ENCODE measurements around the gene COPG2.
"Not testable (repeated sequence)": the region's sequence is repeated elsewhere in the genome, so short reads cannot be mapped to it uniquely, and the experiment has no call there.

Gene COPG2, protein sequence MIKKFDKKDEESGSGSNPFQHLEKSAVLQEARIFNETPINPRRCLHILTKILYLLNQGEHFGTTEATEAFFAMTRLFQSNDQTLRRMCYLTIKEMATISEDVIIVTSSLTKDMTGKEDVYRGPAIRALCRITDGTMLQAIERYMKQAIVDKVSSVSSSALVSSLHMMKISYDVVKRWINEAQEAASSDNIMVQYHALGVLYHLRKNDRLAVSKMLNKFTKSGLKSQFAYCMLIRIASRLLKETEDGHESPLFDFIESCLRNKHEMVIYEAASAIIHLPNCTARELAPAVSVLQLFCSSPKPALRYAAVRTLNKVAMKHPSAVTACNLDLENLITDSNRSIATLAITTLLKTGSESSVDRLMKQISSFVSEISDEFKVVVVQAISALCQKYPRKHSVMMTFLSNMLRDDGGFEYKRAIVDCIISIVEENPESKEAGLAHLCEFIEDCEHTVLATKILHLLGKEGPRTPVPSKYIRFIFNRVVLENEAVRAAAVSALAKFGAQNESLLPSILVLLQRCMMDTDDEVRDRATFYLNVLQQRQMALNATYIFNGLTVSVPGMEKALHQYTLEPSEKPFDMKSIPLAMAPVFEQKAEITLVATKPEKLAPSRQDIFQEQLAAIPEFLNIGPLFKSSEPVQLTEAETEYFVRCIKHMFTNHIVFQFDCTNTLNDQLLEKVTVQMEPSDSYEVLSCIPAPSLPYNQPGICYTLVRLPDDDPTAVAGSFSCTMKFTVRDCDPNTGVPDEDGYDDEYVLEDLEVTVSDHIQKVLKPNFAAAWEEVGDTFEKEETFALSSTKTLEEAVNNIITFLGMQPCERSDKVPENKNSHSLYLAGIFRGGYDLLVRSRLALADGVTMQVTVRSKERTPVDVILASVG

DNA sequence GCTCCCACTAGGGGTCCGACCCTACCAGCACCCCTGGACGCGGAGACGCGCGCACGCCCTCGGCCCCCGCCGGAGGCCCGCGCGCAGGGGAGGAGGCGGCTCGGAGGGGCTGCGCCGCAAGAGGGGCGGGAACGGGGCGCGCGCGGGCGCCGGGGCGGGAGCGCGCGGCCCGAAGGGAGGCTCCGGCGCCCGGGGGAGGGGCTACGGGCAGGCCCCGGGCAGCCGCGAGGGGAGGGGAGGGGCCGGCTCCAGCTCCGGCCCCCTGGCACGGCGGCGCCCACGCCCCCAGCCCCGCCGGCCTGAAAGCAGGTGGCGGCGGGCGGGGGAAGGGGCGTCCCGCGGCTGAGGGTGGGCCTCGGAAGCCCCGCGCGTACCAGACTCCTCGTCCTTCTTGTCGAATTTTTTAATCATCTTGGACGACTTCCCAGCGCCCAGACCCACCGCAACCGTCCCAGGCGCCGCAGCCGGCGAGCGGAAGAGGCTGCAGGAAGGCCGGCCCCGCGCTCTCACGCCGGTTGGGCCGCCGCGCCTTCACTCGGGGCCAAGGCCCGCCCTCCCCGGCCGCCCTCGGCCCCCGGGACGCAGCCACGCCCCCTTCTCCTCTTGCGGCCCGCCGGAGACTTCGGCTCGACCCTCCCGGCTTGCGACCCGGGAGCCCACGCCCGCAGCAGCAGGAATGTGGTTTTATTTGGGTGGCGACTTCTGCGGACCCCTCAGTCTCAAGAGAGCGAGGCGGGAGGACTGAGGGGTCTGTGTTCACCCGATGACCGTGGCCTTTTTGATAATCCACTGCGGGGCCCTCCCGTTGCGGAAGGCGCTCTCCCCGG, at the start of gene COPG2:
Gene COPG2 (minus strand): TSS at position 491 of the 827 bp plus-strand sequence. CDS start 80 bp downstream, at position 411.
- DNase-seq: peak; percentile 54

DNA sequence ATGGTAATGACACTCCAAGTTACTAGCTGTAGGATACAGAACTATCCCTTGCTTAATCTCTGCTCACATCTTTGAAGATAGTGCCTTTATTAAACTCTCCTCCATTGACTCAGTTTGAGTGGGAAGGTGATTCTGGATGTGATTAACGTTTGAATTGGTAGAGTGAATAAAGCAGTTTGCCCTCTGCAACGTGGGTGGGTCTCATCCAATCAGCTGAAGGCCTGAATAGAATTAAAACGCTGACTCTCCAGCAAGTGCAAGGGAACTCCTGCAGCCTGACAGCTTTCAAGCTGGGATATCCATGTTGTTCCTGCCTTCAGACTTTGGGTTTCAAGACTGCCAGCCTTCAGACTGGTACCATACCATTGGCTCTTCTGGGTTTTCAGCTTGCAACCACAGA, 43.9 kb upstream of the COPG2 start:
- DNase-seq: no peak

DNA sequence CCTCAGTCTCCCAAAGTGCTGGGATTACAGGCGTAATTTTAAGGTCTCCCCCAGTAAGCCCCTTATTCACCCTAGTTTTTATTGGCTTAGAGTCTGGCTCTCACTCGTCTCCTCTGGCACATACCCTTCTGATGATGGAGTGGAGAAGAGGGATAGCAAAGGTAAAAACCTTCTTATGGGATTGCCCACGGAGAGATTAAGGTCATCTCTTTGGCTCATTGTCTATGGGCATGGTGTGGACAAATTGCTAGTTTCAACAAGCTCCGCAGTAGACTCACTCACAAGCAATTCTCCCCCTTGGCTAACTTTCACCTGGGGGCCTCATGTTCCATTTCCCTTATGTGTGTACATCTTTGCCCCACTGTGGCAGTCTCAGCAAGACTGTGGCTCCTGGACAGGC, 40.2 kb upstream of the COPG2 start:
- DNase-seq: no peak

DNA sequence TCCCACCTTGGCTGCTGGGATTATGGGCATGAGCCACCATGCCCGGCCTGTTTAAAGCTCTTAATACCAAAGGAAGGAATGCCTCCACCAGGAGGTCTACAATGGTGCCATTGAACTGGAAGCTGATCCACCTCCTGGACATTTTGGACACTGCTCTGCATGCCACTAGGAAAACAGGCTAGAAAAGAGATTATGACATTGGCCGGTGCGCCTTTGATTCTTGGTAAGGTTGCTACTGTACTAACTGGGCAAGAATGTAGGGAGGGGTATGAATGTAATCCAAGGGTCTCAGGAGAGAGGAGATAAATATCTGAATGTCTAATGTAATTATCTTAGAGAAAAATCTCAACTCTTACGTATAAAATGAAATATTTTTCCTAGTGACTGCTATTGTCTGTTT, 39.5 kb upstream of the COPG2 start:
- no peak for DNase-seq

DNA sequence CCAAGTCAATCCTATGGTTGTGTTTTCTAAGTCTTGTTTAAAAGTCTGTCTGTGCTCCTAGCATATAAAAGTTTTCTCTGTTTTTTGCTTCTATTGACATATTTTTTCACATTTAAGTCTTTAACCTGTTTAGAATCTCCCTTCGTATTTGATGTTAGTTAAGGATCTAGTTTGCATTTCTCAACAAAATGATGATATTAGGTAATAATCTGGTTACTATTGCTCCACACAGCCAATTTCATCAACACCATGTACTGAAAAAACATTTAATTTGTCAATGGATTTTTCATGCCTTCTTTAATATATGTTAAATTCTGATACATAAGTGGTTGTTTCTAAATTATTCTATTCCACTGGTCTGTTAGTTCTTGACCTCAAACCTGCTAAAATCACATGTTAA, 35.3 kb upstream of the COPG2 start:
- no peak for DNase-seq

DNA sequence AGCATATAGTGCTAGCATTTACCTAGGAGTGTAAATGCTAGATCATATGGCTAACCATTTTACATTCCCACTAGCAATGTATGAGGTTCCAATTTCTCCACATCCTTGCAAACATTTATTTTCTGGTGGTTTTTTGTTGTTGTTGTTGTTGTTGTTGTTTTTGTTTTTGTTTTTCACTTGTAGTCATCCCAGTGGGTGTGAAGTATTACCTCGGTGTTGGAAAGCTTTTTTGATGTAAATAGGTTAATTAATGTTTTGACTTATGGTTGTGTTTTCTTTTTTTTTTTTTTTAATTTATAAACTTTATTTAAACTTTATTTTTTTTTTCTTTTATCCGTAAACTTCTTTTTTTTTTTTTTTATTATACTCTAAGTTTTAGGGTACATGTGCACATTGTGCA, 33.1 kb upstream of the COPG2 start:
- no peak for DNase-seq

DNA sequence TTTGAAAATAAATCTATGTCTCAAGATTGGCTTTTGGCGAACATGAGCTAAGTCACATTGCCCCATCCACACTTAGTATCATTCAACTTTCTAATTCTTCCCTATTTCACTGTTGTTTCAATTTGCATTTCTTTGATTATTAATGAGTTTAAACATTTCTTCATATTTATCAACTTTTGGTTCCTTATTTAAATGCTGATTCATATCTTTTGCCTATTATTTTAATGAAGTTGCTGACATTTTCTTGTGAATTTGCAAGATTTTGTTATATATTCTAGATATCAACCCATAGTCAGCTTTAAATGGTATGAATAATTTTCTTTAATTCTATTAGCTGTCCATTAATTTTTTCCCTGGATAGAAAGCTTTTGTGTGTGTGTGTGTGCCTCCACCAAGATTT, 32.2 kb upstream of the COPG2 start:
- DNase-seq: no peak

DNA sequence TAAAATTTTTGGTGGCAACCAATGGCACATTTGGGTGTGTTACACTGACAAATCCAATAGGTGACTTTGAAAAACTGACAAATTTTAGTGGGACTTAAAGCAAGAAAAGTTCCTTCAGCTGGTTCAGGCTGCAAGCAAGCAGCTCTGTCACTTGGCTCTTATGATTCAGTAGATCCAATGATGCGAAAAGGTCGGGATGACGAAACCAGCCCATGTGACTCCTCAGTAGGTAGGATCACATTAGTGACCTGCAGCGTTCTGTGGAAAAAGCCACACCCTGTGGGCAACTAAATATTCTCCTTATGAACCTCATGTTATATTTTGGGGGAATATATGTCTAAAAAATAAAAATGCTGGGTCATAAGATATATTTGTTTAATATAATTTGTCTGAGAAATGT, 31.1 kb upstream of the COPG2 start:
- DNase-seq: no peak

DNA sequence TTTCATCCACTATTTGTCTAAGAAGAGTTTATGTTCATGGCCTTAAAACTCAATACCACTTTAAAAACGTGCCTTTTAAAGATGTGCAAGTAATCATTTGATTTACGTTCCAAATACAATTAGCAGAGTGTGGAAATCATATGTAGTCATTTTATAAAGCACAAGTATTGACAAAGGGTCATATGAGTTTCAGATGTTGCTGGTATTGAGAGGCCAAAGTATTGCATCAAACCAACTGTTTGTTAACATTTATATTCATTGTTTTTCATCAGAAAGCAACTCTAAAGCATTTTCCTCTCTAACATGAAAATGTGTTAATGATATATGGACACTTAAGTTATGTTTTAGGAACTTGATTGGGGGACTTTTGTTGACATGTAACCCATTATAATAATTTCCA, 29.3 kb upstream of the COPG2 start:
- no peak for DNase-seq

DNA sequence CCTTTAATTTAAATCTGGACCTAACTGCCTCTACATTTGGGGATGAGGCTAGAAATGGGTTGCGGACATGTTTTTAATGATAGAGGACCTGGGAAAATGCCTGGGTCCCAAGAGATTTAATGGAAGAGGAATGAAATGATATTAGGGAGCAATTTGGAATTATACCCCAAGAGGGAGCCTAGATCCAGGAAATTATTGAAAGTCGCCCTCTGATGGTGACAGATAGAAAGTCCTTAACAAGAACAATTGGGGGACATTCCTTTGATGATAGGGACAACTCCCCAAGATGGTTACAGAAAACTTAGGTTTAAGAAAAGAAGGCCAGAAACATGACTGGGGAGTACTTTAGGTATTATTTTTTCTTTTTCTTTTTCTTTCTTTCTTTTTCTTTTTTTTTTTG, 27.3 kb upstream of the COPG2 start:
- no peak for DNase-seq

DNA sequence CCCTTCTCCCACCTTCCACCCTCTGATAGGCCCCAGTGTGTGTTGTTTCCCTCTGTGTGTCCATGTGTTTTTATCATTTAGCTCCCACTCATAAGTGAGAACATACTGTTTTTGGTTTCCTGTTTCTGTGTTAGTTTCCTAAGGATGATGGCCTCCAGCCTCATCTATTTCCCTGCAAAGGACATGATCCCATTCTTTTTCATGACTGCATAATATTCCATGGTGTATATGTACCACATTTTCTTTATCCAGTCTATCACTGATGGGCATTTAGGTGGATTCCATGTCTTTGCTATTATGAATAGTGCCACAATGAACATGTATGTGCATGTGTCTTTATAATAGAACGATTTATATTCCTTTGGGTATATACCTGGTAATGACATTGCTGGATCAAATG, 23.8 kb upstream of the COPG2 start:
- DNase-seq: not testable (repeated sequence)

DNA sequence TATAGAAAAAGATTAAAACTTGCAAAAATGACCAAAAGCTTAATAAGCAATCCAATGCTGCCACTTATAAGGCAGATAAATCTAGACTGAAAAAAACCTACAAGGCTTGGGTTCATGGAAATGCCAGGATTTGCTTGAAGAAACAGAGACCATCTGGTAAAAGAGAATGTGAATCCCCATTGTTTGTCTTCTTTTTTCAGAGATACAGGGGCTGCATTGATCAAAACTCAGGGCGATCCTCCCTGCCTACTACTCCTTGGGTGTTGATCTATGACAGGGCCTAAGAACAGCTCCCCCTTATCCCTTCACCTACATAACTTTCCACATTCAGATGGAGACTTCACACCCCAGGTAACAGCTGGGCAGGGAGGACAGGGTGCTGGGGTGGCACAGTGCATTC, 21.1 kb upstream of the COPG2 start:
- DNase-seq: no peak

DNA sequence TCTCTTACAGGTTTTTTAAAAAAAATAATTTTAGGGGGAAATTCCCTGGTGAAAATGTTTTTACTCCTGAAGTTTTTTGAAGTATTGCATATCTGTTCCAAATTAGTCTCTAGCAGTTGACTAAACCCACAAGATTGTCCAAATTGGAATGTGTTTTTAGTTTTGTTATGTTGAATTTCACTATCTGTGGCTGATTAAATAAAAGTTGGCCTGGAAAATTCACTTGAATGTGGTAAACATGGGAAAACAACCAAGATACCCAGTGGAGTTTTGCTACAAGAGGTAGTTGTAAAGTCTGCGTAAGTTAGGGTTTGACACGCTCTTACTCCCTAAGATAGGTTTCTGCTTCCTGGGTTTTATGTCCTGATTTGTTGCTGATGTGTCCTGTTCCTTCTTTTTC, 14.5 kb upstream of the COPG2 start:
- no peak for DNase-seq

DNA sequence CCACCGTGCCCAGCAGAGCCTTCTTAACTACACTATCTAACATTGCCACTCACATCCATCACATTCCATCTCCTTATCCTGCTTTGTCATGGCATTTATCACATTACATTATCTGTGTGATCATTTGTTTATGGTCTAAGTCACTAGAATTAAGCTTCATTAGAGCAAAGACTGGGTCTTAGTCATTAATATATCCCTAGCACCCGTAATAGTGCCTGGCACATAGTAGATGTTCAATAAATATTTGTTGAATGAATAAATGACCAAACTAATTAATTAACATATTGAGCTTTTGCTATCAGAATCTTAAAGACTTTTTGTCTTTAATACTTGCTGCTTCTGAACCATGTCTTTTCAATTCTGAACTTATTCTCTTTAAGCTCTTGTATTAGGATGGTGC, 5.9 kb upstream of the COPG2 start:
- DNase-seq: no peak

DNA sequence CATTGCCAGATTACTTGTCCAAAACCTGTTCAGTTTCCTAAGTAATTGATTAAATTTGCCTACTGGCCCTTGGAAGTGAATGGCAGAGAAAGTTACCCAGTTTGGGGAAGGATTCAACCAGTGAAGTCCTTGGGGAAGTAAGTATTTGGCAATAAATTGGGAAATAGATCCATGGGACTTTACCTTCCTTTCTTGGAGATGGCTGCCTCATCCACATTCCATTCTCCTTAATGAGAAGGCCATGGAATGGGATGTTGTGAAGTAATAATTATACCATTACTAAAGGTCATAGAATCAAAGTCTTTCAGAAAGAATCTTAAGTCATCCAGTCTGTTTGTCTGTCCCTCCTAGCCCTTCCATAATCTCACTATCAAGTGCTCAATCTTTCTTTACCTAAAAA, 4.5 kb upstream of the COPG2 start:
- no peak for DNase-seq

DNA sequence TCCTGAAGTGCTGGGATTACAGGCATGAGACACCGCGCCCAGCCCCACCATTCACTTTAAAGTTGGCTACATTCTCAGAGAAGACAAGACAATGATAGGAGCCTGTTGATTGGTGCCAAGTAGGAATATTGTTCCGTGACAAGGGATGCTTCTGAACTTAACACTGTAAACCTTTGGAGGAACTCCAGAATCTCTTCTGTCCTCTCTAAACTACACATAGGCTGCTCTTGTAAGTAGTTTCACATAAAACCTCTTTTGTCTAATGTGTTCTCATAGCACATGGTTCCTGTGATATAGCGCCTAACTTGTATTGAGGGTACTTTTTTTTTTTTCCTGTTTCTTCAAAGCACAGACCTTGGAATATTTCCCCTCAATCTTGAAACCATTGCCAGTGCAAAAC, 3.6 kb upstream of the COPG2 start:
- no peak for DNase-seq

DNA sequence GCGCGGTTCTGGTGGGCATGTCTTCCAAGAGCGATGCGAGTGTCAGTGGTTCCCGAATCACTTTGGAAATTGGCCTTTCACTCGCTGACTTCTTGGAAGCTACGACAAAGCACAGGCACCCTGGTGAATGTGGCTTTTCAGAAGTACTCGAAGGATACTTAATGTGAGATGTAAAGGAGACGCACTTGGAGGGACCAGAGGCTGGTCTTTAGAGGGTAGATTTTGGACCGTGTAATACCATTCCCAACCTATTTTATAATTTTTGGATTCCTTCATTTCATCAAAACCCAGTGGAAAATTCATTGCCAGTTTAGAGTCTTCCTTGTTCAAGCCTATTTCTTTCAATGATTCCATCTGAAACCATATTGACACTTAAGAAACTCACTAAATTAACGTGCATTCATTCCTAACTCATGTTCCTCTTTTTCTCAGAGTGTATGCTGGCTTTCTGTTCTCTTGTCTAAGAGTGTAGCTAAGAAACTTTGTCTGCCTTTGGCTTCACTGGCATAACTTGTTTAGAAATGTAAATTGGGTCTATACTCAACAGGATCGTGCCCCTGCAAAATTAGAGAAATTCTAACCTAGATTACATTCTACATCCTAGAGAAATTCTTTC, 645 bp upstream of the COPG2 start:
- DNase-seq: no peak

DNA sequence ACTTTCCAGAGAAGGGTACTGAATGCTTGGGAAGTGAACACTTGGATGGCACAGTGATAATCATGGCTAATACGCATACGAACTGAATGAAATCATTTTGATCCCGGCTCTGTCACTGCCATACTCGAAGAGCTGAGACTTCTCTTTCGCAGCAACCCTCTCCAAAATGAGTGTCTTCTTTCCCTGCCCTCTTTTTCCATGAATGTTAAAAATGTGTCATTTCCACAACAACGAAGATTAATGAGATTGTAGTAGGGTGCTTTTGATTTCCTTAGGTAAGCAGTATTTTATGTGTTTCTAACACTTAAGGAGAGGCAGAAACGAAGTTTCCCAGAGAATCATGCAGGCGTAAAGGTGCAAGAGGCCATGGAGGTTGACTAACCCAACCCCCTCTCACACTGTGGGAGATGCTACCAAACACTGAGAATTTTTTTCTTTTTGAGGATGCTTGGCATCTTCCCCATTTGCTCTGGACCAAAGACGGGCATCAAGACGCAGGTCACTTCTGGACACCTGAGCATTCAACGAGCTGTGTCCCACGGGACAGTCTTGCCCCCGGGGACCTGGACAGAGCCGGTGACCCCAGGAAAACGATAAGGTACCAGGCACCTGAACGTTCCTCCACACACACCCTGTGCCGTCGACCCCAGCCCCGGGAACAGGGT, 823 bp downstream of the COPG2 start:
- no peak for DNase-seq

DNA sequence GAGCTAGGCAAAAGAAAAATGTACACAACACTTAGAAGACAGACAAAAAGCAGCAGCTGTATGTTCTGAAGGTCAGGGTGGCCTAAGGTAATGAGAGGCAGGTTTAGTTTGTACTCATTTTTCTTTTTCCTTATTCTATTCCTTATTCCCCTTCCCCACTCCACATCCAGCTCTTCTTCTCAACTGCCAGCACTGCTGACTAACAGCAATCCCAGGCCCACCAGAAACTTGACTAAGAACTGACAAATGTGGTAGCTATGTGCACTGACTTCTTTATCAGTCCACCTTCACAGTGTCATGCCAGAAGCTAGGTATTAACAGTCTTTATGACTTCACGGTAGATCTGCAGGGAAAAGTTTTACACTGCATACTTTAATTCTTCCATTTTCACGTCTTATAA, 6.1 kb downstream of the COPG2 start:
- DNase-seq: no peak

DNA sequence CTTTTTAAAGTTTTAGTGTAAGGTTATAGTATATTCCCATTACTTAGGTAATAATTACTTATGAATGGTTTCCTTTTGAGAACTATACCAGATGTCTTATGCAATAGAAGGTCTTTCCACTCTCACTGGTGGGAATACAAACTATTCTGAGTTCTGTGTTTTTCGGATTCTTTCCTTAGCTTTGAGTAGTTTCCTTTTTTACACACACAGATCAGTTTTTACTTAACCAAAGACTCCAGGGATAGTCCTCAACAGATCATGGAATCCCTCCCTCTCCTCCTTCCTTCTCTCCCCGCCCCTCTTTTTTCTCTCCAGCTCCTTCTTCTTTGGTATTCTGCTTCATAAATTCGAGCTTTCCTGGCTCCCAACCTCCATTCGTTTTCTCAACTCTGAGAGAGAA, 13.3 kb downstream of the COPG2 start:
- no peak for DNase-seq

DNA sequence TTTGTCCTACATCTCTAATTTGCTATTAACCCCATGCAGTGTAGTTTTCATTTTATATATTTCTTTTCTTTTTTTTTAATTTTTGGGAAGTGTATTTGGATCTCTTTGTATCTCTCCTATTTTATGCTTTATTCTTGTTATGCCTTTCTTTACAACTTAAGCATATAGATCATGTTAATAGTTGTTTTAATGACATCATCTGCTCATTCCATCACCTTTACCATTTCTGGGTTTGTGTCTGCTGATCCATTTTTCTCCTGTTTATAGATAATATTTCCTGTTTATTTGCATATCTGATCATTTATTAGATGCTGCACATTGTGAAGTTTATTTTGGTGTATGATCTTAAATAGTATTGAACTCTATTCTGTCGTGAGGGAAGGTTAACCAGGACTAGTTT, 13.7 kb downstream of the COPG2 start:
- no peak for DNase-seq

DNA sequence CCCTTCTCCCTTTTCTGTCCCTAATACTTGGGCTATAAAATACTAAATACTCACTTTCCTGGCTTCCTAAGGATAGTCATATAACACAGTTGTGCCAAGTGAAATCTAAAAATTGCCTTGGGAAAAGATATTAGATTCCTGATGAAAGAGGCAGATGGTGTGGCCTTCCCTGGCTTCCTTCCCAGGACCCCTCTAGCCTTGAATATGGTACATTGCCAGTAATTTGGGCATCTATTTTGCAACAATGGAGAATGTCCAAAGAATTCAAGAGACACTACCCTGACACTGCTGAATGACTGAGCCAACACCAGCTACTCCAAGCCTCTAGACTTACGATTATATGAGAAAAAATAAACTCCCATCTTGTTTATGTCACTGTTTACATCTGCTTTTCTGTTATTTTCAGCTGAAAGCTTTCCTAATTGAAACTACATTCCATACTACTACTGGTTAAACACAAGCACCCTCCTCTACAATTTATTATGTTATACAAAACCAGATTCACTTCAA, 17.9 kb downstream of the COPG2 start:
- no peak for DNase-seq
